ENCODE data around the gene KBTBD6. TPM values are rescaled to one million over a fixed set of nuclear protein-coding genes. Genes with fewer than 3 reads are reported as not detected.

The KBTBD6 gene
- total and polyA plus RNA-seq, 2 of the 8 experiments (the other 6 are each of a cell fraction or from before 2014, with no cell fraction given) = 4.5 to 11.3 TPM

DNA sequence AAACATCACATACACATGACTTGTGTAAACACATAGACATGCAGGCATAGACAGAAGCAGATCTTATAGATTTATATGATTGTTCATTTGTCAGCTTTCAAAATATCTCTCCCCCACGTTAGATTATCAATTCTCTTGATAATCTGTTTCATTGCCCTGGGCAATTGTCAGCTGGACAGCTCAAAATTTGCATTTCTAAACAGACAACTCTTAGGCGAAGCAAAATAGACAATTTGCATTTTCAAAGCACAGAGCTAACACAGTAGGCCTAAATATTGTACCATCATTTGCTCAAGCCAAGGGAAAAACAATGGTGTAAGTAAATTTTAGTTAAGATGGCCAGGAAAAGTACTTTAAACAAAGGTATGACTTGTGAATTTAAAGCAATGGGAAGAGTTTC is 24.0 kb upstream of the KBTBD6 start (continued):
- TF ChIP-seq, protein P1, sequence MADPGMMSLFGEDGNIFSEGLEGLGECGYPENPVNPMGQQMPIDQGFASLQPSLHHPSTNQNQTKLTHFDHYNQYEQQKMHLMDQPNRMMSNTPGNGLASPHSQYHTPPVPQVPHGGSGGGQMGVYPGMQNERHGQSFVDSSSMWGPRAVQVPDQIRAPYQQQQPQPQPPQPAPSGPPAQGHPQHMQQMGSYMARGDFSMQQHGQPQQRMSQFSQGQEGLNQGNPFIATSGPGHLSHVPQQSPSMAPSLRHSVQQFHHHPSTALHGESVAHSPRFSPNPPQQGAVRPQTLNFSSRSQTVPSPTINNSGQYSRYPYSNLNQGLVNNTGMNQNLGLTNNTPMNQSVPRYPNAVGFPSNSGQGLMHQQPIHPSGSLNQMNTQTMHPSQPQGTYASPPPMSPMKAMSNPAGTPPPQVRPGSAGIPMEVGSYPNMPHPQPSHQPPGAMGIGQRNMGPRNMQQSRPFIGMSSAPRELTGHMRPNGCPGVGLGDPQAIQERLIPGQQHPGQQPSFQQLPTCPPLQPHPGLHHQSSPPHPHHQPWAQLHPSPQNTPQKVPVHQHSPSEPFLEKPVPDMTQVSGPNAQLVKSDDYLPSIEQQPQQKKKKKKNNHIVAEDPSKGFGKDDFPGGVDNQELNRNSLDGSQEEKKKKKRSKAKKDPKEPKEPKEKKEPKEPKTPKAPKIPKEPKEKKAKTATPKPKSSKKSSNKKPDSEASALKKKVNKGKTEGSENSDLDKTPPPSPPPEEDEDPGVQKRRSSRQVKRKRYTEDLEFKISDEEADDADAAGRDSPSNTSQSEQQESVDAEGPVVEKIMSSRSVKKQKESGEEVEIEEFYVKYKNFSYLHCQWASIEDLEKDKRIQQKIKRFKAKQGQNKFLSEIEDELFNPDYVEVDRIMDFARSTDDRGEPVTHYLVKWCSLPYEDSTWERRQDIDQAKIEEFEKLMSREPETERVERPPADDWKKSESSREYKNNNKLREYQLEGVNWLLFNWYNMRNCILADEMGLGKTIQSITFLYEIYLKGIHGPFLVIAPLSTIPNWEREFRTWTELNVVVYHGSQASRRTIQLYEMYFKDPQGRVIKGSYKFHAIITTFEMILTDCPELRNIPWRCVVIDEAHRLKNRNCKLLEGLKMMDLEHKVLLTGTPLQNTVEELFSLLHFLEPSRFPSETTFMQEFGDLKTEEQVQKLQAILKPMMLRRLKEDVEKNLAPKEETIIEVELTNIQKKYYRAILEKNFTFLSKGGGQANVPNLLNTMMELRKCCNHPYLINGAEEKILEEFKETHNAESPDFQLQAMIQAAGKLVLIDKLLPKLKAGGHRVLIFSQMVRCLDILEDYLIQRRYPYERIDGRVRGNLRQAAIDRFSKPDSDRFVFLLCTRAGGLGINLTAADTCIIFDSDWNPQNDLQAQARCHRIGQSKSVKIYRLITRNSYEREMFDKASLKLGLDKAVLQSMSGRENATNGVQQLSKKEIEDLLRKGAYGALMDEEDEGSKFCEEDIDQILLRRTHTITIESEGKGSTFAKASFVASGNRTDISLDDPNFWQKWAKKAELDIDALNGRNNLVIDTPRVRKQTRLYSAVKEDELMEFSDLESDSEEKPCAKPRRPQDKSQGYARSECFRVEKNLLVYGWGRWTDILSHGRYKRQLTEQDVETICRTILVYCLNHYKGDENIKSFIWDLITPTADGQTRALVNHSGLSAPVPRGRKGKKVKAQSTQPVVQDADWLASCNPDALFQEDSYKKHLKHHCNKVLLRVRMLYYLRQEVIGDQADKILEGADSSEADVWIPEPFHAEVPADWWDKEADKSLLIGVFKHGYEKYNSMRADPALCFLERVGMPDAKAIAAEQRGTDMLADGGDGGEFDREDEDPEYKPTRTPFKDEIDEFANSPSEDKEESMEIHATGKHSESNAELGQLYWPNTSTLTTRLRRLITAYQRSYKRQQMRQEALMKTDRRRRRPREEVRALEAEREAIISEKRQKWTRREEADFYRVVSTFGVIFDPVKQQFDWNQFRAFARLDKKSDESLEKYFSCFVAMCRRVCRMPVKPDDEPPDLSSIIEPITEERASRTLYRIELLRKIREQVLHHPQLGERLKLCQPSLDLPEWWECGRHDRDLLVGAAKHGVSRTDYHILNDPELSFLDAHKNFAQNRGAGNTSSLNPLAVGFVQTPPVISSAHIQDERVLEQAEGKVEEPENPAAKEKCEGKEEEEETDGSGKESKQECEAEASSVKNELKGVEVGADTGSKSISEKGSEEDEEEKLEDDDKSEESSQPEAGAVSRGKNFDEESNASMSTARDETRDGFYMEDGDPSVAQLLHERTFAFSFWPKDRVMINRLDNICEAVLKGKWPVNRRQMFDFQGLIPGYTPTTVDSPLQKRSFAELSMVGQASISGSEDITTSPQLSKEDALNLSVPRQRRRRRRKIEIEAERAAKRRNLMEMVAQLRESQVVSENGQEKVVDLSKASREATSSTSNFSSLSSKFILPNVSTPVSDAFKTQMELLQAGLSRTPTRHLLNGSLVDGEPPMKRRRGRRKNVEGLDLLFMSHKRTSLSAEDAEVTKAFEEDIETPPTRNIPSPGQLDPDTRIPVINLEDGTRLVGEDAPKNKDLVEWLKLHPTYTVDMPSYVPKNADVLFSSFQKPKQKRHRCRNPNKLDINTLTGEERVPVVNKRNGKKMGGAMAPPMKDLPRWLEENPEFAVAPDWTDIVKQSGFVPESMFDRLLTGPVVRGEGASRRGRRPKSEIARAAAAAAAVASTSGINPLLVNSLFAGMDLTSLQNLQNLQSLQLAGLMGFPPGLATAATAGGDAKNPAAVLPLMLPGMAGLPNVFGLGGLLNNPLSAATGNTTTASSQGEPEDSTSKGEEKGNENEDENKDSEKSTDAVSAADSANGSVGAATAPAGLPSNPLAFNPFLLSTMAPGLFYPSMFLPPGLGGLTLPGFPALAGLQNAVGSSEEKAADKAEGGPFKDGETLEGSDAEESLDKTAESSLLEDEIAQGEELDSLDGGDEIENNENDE (IDR thresholded peaks at IDR 0.05; ENCODE audit: insufficient replicate concordance, low read length) = no peak
- TF ChIP-seq ZNF274 (IDR thresholded peaks at IDR 0.05; ENCODE audit: borderline replicate concordance, extremely low read depth, low read length) (no peak), KDM4A (IDR thresholded peaks at IDR 0.05; ENCODE audit: low read depth, low read length, severe bottlenecking) (no peak), SIX5 (IDR thresholded peaks at IDR 0.05; ENCODE audit: low read depth, low read length) (no peak)

All from H1 (cell line).